Measurements from ENCODE around the gene PTPRG. TPM values are rescaled to one million over a fixed set of nuclear protein-coding genes. Genes with fewer than 3 reads are reported as not detected.

Gene PTPRG
- total RNA-seq, 1 experiment from 2014 or later, result 69.3 TPM

GRCh38 chr3:61724183-61724582 is 162.8 kb downstream of the PTPRG start:
- no peak overlapping the region for H3K4me2 ChIP-seq (ENCODE audit: insufficient read depth, insufficient read length, low read length)
- H3K27ac Mint-ChIP-seq, result peak overlapping the region in 1 of 3 experiments; percentile 64; a peak in 3 of 7 replicates
- peaks cover 3 to 11% (median 4%) of the 10 kb centered on the region in 3 experiments; a peak in 5 of 7 replicates for H3K36me3 Mint-ChIP-seq (ENCODE audit: insufficient read depth in 1 of 3, low read depth in 3 of 3)
- H3K27ac ChIP-seq (ENCODE audit: insufficient read length, low read depth, low read length), result no peak overlapping the region
- H3T11ph ChIP-seq (ENCODE audit: low read length), result no peak overlapping the region
- H3K4me1 Mint-ChIP-seq, result peaks cover 54 to 55% of the 10 kb centered on the region in 2 experiments
- no peak overlapping the region for H2BK5ac ChIP-seq (ENCODE audit: insufficient read length, low read length)
- no peak overlapping the region for H4K8ac ChIP-seq (replicated peaks; ENCODE audit: insufficient read length, low read depth, low read length)
- H4K5ac ChIP-seq (ENCODE audit: insufficient read length, low read depth, low read length), result no peak overlapping the region
- H3K14ac ChIP-seq (ENCODE audit: insufficient read depth, low read length), result no peak overlapping the region
- H4K20me1 ChIP-seq (ENCODE audit: control insufficient read depth, insufficient read depth, insufficient read length), result no peaks in the 10 kb centered on the region
- no peak overlapping the region for H3K23ac ChIP-seq (ENCODE audit: insufficient read length, low read depth, low read length)
- no peaks in the 10 kb centered on the region for H3K23me2 ChIP-seq (ENCODE audit: insufficient read length, low read depth, low read length, poor library complexity, severe bottlenecking)
- no peaks in the 10 kb centered on the region for H3K27me3 Mint-ChIP-seq (ENCODE audit: low read depth)
- H2BK12ac ChIP-seq (ENCODE audit: insufficient read length, low read depth, low read length), result no peak overlapping the region
- H2BK120ac ChIP-seq (ENCODE audit: low read depth, low read length, poor library complexity, severe bottlenecking), result no peak overlapping the region
- H3K18ac ChIP-seq (ENCODE audit: insufficient read length, low read depth, low read length), result no peak overlapping the region
- H3K4ac ChIP-seq (ENCODE audit: low read depth, low read length), result no peak overlapping the region
- no peak overlapping the region for H2AK5ac ChIP-seq (ENCODE audit: insufficient read length, low read length)
- TF ChIP-seq, protein P1, sequence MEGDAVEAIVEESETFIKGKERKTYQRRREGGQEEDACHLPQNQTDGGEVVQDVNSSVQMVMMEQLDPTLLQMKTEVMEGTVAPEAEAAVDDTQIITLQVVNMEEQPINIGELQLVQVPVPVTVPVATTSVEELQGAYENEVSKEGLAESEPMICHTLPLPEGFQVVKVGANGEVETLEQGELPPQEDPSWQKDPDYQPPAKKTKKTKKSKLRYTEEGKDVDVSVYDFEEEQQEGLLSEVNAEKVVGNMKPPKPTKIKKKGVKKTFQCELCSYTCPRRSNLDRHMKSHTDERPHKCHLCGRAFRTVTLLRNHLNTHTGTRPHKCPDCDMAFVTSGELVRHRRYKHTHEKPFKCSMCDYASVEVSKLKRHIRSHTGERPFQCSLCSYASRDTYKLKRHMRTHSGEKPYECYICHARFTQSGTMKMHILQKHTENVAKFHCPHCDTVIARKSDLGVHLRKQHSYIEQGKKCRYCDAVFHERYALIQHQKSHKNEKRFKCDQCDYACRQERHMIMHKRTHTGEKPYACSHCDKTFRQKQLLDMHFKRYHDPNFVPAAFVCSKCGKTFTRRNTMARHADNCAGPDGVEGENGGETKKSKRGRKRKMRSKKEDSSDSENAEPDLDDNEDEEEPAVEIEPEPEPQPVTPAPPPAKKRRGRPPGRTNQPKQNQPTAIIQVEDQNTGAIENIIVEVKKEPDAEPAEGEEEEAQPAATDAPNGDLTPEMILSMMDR (conservative IDR thresholded peaks at IDR 0.05), result no peak
- DNase-seq, result no peak
- no peak overlapping the region for H3K4me3 Mint-ChIP-seq
- no peak overlapping the region for H3K9ac ChIP-seq (ENCODE audit: extremely low read depth, insufficient read length, low read length)
- no peak overlapping the region for H2BK20ac ChIP-seq (ENCODE audit: low read depth, low read length, poor library complexity, severe bottlenecking)
- no peak overlapping the region for H2AFZ ChIP-seq (ENCODE audit: low read length)
- no peak overlapping the region for H2BK15ac ChIP-seq (ENCODE audit: low read depth, low read length)
- no peaks in the 10 kb centered on the region; a peak in 1 of 5 replicates for H3K9me3 Mint-ChIP-seq
- H3K9me3 ChIP-seq (ENCODE audit: control insufficient read depth, low read depth, low read length), result no peaks in the 10 kb centered on the region
- no peak overlapping the region for H4K91ac ChIP-seq (ENCODE audit: insufficient read length, low read depth, low read length)
- H3K79me1 ChIP-seq (ENCODE audit: insufficient read depth, low read depth, low read length, poor library complexity, severe bottlenecking), result peaks cover 8% of the 10 kb centered on the region
- H3K79me2 ChIP-seq (ENCODE audit: insufficient read depth, low read length), result peaks cover 32% of the 10 kb centered on the region
- H3K56ac ChIP-seq (ENCODE audit: insufficient read length, low read depth, low read length), result no peak overlapping the region
- peaks cover 17% of the 10 kb centered on the region for H3K4me1 ChIP-seq (ENCODE audit: insufficient read depth, low read length)
- WGBS (ENCODE audit: extremely low coverage, insufficient read length, low lambda C conversion rate), result no CpG with 5 or more reads among the region's 2 CpGs
- H3K27me3 ChIP-seq (ENCODE audit: insufficient read depth, low read length), result no peaks in the 10 kb centered on the region
